Pancreas (tissue), 10 donors: Measurements from ENCODE around the gene ARPC5L. TPM values are rescaled to one million over a fixed set of nuclear protein-coding genes. Genes with fewer than 3 reads are reported as not detected.

Source experiments
- ATAC-seq, 4 donors: fragments of 200-7000 bp; cut with Tn5 transposase; one replicate each; pipeline versions ENCODE4 v1.8.0 to v1.9.1; 2020; ENCODE audit warnings: mild to moderate bottlenecking in 4 of 4, moderate library complexity in 4 of 4
- DNase-seq, 6 donors: peaks; one replicate each; pipeline ENCODE4 v3.0.0-alpha.2; 2020
- FAIRE-seq: peaks from 2 replicates; lab custom pipeline; 2012; peaks lifted over from hg19 to GRCh38; lab: Jason Lieb, UNC
- H3K27ac ChIP-seq, 4 donors: fragments of 200-600 bp; sonication (generic); 1 replicate in 3 of 4; 2 replicates in 1 of 4; pipeline versions ENCODE4 v1.5.0 to v1.8.0; 2020
- H3K27me3 ChIP-seq, 4 donors: fragments of 200-600 bp; one replicate each; pipeline ENCODE4 v1.8.0; 2021
- H3K36me3 ChIP-seq, 3 donors: fragments of 200-600 bp; sonication (generic) in 1 of 3; one replicate each; pipeline versions ENCODE4 v1.5.0 to v1.8.0; 2020 to 2021
- H3K4me1 ChIP-seq, 3 donors: fragments of 200-600 bp; one replicate each; pipeline ENCODE4 v1.8.0; 2021
- H3K4me3 ChIP-seq, 4 donors: fragments of 200-600 bp; sonication (generic) in 2 of 4; one replicate each; pipeline versions ENCODE4 v1.5.0 to v1.8.0; 2020 to 2021
- H3K9me3 ChIP-seq, 4 donors: fragments of 200-600 bp; one replicate each; pipeline ENCODE4 v1.8.0; 2021
- CTCF ChIP-seq, 4 donors: fragments of 200-600 bp; sonication (generic) in 3 of 4; IDR thresholded peaks; one replicate each; pipeline versions ENCODE4 v1.5.0 to v1.8.0; 2021; ENCODE audit warnings: antibody characterized with exemption in 4 of 4
- WGBS, 2 donors: extraction: QIAGEN DNeasy Blood & Tissue Kit; methylation state at CpG; one replicate each; pipeline ENCODE4 v1.1.7; 2013; 5-methylcytosine and 5-hydroxymethylcytosine counted together
- intact Hi-C, 3 donors: fragments of 100-400 bp; cut with DNase I; formaldehyde crosslinking; loops; one replicate each; pipeline versions ENCODE4 v1.11.1 to v1.14.2; 2022
- polyA plus RNA-seq, 2 donors: library from polyadenylated mRNA; stranded (reverse); fragments of 200-250 nt; gene quantifications; one replicate each; pipeline ENCODE4 v1.2.3, GENCODE V29; 2013
- total RNA-seq, 6 donors: library from RNA; stranded (reverse); fragmentation: NEBNext Ultra II Directional in 4 of 6; extraction: Animal tissue kit (Norgen Biotek cat#: 25700) in 4 of 6; gene quantifications; one replicate each; pipeline versions ENCODE4 v1.2.1 to v1.2.4, GENCODE V29; 2021 to 2023
- donor health status: healthy with polysubstance abuse.
- donor health status: DM: no; HTN: no; CAD: no; lungs with moderate emphysema.
- donor health status: DM: no; HTN: no; CAD: no.
- donor health status: control.
- donor health status: control.
- donor health status: Bipolar disorder and iron deficiency.
- donor health status: DM: yes; HTN: yes; CAD: no.
- donor health status: DM: no; HTN: no; CAD: no.
- donor health status: DM: no; HTN: no; CAD: no.
- donor health status: DM: yes; HTN: yes; CAD: no.

The ARPC5L gene
- total and polyA plus RNA-seq, 8 donors: 7.0 to 24.4 (median 12.2) TPM

- FAIRE-seq: no peak
- intact Hi-C loops: no loop called here
- H3K4me1 ChIP-seq: no peaks in the 10 kb centered on the region
- H3K9me3 ChIP-seq: no peaks in the 10 kb centered on the region
- no peak overlapping the region for H3K4me3 ChIP-seq
- no peaks in the 10 kb centered on the region for H3K27me3 ChIP-seq
- H3K36me3 ChIP-seq: peaks cover 0 to 48% (median 7%) of the 10 kb centered on the region in 3 donors
- ATAC-seq: no peak
- 94 to 96% methylated on average over 16 of the region's 16 CpGs for WGBS, 2 donors
- no peak for DNase-seq
- no peak for TF ChIP-seq CTCF (IDR thresholded peaks at IDR 0.05)
- no peak overlapping the region for H3K27ac ChIP-seq
These were observed 19.3 kb downstream of the ARPC5L start for GRCh38 chr9:124881138-124881743.

DNA sequence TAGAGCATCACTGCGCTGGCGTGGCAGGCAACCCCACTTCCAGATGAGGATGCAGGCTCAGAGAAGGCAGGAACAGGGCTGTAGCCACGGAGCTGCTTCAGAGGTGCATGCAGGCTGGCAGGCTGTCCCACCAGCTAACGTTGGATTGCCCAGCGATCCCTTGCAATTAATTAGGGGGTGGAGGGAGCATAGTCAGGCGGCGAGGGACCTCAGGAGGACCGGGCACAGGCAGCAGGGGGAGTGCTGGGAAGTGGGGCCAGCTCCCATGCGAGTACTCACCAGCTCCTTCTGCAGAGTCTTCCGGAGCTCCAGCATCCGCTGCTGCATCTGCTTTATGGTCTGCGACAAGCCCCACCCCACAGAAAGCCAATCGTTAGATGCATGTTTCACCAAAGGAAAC is 20.3 kb downstream of the ARPC5L start:
- Histone ChIP-seq H3K4me3 (no peak overlapping the region), H3K27me3 (no peaks in the 10 kb centered on the region), H3K36me3 (peaks cover 0 to 48% (median 0%) of the 10 kb centered on the region in 3 donors), H3K4me1 (no peaks in the 10 kb centered on the region), H3K9me3 (no peaks in the 10 kb centered on the region), H3K27ac (no peak overlapping the region)
- WGBS, 2 donors: 80 to 83% methylated on average over 13 of the region's 13 CpGs
- no peak for FAIRE-seq
- no peak for DNase-seq
- no peak for TF ChIP-seq CTCF (IDR thresholded peaks at IDR 0.05)
- ATAC-seq: no peak
- intact Hi-C loops: no loop called here

DNA sequence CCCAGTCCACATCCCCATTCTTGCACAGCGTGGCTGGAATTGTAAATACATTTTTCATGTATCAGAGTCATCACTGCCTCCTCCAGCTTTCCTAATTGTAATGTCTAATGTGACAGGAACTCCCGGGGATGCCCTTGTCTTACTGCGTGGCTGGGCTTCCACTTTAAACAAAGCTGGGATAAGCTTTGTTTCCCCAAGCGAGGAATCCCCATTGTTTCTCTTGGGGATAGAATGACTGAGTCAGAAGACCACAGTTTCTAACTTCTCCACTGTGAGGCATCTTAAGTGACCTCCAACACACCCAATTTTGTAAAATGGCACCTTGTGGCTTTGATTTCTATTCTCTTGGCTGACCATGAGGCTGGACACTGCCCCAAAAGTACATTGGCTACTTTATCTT is 22.4 kb downstream of the ARPC5L start:
- peaks cover 0 to 63% (median 4%) of the 10 kb centered on the region in 3 donors for H3K36me3 ChIP-seq
- DNase-seq (no peak), FAIRE-seq (no peak), ATAC-seq (no peak)
- no peaks in the 10 kb centered on the region for H3K9me3 ChIP-seq
- H3K27ac ChIP-seq: no peak overlapping the region
- intact Hi-C loops: no loop called here
- 82 to 84% methylated on average over 4 of the region's 4 CpGs for WGBS, 2 donors
- TF ChIP-seq CTCF (IDR thresholded peaks at IDR 0.05): no peak
- no peaks in the 10 kb centered on the region for H3K4me1 ChIP-seq
- H3K27me3 ChIP-seq: no peaks in the 10 kb centered on the region
- no peak overlapping the region for H3K4me3 ChIP-seq

- no peak for TF ChIP-seq CTCF (IDR thresholded peaks at IDR 0.05)
- Histone ChIP-seq H3K4me1 (no peaks in the 10 kb centered on the region), H3K9me3 (no peaks in the 10 kb centered on the region), H3K36me3 (peaks cover 0 to 58% (median 14%) of the 10 kb centered on the region in 3 donors), H3K27ac (no peak overlapping the region), H3K4me3 (no peak overlapping the region), H3K27me3 (no peaks in the 10 kb centered on the region)
- ATAC-seq: no peak
- no peak for DNase-seq
- 91 to 96% methylated on average over 4 of the region's 4 CpGs for WGBS, 2 donors
- intact Hi-C loops: no loop called here
- no peak for FAIRE-seq
These were observed 23.6 kb downstream of the ARPC5L start for GRCh38 chr9:124885551-124885950.

DNA sequence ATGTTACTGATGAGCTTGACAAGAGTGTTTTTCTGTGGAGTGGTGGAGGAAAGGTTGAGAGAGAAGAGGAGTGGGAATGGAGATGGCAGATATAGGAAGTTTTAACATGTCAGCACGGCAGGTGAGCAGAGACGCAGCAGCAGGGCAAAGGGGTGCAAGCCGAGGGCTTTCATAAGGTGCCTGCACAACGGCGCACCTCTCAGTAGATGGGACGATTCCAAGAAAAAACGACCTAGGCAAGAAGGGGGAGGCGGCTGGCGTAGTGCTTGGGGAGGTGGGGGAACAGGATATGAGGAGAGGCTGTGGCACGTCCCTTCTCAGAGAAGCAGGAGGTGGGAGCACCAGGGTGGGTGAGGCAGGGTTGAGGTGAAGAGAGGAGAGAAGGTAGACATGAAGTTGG is 24.5 kb downstream of the ARPC5L start:
- no peak overlapping the region for H3K27ac ChIP-seq
- H3K36me3 ChIP-seq: peaks cover 0 to 59% (median 14%) of the 10 kb centered on the region in 3 donors
- TF ChIP-seq CTCF (IDR thresholded peaks at IDR 0.05): no peak
- H3K9me3 ChIP-seq: no peaks in the 10 kb centered on the region
- intact Hi-C loops: no loop called here
- no peaks in the 10 kb centered on the region for H3K4me1 ChIP-seq
- DNase-seq: no peak
- WGBS, 2 donors: 80 to 89% methylated on average over 10 of the region's 10 CpGs
- no peak for ATAC-seq
- H3K27me3 ChIP-seq: no peaks in the 10 kb centered on the region
- no peak for FAIRE-seq
- H3K4me3 ChIP-seq: no peak overlapping the region
